Stimulated activated CD4-positive, alpha-beta T cell treated with anti-CD3 and anti-CD28 coated beads, Interleukin-4, amount 100 ng/mL, for 1 hour (primary cell): Measurements from ENCODE around the gene THSD4.

Experiments
- DNase-seq: peaks from one replicate; pipeline ENCODE4 v3.0.0-alpha.2; 2020

Gene THSD4

GRCh38 chr15:71333839-71334238 is 218.6 kb downstream of the THSD4 start:
- DNase-seq, result no peak

DNA sequence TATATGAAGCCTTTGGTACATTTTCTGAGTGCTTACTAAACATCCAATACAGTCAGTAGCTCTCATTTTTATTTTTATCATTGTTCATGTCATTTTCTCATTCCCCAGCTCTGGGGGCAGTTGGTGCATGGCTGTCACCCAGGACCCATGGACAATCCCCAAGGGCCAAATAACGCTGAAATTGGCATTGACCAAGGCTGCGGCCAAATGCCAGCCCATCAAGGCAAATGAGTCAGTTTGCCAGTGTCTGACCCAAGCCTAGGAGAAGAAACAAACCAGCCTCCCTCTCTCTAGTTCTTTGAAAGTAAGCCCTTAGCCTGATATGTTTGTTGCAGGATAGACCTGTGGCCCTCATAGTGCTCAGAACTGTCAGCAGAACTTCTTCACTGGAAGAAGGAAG is 219.2 kb downstream of the THSD4 start:
- DNase-seq, result no peak

- no peak for DNase-seq
Observed at GRCh38 chr15:71334873-71335272, 219.6 kb downstream of the THSD4 start.

GRCh38 chr15:71335591-71335990 is 220.3 kb downstream of the THSD4 start:
- DNase-seq, result no peak

- DNase-seq, result no peak
Observed at GRCh38 chr15:71336671-71337070, 221.4 kb downstream of the THSD4 start.

- no peak for DNase-seq
Observed at GRCh38 chr15:71337197-71337845, 222.1 kb downstream of the THSD4 start.

- no peak for DNase-seq
Observed at GRCh38 chr15:71338265-71338664, 223.0 kb downstream of the THSD4 start.

DNA sequence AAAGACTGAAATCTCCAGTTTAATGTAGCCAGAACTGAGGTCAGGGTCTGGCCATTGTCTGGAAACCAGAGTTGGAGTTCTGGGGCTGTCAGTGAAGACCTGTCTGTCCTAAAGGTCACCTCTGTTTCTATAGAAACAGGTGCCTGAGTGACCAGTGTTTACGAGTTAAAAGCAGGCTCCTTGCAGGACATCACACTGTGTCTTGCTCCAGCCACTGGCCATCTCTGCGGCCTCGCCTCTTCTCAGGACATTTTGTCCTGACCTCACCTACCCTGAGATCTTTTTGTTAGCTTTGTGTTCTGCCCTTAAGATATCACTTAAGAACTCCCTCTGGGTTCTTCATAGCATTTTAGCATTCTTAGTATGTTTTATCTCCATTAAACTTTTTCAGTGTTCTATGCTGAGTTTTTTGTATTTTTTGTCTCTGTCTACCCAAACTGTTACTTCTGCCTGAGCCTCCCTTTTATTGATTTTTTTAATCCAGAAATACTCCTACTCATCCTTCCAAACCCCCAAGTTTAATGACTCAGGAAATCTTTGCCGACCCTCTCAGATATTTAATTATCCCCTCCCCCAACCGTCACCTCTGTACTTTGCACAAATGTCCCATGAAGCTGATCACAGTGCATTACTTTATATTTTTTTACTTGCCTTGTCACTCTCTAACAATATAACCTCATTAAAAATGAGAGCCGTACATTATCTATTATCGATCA is 223.7 kb downstream of the THSD4 start:
- DNase-seq, result no peak

- DNase-seq, result no peak
Observed at GRCh38 chr15:71341811-71342550, 226.7 kb downstream of the THSD4 start.

GRCh38 chr15:71342658-71343057 is 227.4 kb downstream of the THSD4 start:
- DNase-seq, result no peak

- DNase-seq, result no peak
Observed at GRCh38 chr15:71344316-71344715, 229.0 kb downstream of the THSD4 start.

DNA sequence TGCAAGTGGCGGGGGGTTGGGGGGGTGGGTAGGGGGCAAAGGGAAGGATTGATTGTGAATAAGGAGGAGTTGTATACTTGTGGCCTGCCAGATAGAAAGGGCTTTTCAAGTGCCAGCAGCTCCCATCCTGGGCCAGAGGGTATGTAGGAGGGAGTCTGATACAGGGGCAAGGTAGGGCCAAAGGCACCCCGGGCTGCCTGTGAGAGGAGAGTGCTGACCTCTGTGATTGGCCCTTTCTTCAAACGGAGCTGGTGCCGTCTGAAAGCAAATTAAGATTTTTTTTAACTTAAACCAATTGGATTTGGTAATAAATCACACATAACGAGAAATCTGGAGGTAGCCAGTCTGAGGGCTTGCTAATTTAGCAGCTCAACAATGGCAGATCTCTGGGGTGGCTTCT is 229.9 kb downstream of the THSD4 start:
- no peak for DNase-seq

DNA sequence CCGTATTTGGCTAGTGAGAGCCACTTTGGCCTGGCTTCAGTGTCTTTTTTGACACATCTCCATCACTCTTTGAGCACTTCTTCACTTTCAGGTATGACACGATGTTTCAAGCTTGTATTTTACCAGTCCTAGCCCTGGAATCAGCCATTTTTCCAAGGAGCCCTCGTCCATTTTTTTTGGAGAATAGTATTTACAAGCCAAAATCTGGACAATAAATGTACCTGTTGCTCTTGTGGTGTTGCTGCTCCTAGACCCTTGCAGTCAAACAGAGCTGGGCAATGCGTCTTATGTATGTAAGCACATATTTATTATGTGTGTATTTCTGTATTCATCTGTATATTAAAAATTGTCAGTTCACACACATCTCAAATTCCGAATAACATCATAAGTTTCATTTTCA is 231.2 kb downstream of the THSD4 start:
- DNase-seq, result no peak

DNA sequence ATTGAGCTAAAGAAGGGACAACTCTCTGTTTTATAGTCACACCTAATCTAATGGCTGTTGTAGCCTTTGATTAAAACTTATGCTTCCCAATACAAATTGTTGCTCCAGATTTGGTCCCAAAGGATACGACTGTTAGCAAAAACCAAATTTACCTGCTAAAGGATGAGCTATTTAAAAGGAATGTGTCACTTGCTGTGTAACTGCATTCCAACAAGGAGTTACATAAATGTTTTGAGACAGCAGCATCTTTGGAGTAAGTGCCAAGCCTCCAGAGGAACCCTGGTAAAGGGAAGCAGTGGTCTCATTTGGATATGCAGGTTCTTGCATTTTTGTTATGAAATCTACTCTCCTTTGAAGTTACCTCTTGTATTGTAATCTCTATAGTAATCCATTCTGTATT is 233.3 kb downstream of the THSD4 start:
- DNase-seq, result no peak

- no peak for DNase-seq
Observed at GRCh38 chr15:71349336-71349735, 234.1 kb downstream of the THSD4 start.

DNA sequence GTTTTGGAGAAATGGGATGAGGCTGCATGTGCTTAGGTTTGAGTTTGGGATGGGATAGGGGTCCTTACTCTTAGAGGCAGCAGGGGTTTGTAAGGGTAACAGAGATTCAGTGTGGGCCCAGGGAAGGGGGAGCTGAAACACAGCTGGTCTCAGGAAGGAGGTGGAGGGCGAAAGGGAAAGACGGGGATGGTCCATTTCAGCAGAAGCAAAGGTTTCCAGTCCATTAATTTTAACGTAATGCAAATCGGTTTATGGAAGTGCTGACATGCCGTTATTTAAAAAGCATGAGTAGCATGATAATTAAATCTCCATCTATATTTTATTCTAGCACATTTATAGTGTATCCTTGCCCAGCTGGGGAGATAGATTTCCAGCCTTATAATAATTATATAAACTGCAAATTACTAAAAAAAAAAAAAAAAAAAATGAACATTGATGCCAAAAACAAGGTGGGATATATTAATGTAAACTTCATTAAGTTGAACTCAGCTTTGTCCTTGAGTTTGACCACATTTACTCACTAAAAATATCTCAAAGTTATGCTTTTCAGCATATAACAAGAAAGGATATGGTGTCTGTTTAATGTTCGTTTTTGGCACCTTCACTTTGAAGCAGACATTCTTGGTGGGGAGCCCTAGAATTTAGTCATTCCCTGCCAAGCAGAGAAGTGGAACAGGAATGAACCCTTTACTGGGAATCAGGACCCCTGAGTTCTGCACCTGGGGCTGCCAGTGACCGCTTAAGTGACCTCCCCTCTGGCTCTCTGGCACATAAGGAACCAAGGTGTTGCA is 234.7 kb downstream of the THSD4 start:
- DNase-seq, result no peak

DNA sequence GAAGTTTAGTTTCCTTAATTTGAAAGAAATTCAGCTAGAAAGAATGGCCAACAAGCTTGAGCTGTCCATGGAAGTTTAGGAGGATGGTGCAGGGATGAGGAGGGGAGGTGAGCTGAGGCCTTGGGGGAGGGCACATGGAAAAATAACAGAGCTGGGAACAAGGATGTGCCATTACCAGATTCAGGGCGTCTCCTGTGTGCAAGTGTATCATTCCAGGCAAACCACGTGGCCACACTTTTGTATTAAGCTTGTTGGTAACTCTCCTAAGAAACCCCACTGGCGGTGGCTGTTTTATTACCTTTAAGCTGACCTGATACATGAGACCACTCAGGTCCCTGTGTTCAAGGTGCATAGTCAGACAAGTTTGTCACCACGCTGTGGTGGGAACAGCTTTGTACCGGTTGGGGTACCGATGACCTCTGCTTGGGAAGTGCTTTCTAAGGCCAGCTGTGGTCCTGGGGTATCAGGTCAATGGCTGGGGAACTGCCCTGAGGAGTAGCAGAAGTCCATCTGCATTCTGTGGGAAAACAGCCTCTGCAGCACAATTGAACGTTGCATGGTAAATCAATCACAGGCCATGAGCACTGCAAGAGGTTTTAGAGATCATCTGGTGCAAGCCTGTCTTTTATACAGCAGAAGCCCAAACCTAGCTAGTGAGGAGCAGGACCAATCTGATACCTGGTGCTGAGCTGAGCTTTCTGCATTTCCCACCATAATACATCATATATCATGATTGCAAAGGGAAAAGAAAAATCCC is 235.5 kb downstream of the THSD4 start:
- DNase-seq, result no peak

GRCh38 chr15:71352125-71352524 is 236.9 kb downstream of the THSD4 start:
- no peak for DNase-seq

DNA sequence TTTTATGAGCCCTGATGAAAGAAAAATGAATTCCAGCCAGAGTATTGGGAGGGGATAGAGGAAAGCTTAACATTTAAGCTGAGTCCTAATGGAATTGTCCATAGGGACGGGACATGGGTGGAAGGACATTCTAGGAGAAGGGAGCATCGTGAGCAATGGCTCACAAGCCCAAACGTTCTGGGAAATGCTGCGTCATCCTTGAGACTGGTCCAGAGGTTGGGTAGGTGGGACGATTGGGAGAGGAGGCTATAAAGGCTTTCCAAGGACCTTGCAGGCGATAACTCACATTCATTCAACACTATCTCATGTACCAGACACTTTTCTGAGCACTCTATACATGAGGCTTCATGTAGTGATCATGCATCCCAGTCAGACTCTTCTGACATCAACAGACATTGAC is 237.5 kb downstream of the THSD4 start:
- DNase-seq, result no peak

GRCh38 chr15:71353171-71353570 is 237.9 kb downstream of the THSD4 start:
- no peak for DNase-seq

DNA sequence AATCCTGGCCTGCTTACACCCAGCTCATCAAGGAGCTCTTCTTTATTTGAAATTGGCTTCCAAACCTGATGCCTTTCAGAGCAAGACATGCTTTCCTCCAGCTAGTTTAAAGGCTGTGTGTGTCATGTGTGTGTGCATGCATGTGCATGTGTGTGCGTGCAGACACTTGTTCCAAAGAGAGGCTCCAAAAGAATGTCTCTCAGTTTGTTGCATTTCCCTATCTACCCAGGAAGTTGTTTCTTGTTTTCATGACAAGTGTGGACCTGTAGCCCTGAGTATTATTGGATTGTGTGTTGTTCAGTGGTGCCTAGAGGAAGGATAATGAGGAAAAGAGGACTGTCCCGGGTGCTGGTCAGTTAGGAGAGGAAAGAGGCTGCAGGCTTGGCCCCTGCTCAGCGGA is 240.0 kb downstream of the THSD4 start:
- DNase-seq, result no peak

- DNase-seq, result no peak
Observed at GRCh38 chr15:71357321-71357732, 242.1 kb downstream of the THSD4 start.

DNA sequence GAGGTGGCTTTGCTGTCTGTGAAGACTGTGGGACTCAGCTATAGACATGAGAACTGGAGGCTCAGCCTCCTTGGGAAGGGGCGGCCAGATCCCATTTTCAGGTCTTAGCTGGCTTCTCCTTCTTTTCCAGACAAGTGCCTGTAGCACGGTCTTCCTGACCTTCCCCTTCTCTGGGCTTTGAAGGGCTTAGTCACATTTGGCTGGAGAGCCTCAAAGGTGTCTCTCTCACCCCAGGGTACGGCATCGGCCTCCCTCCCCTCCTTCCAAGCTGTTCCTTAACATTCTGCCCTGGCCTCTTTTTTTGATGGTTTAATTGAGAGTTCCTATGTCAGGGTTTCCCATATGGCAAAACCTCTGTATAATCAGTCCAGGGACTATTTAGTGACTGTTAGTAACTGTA is 242.7 kb downstream of the THSD4 start:
- DNase-seq, result no peak
